ENCODE results near the gene DMAC2L.
"Not testable (repeated sequence)": the region's sequence is repeated elsewhere in the genome, so short reads cannot be mapped to it uniquely, and the experiment has no call there.

The DMAC2L gene

GRCh38 chr14:50308363-50308915 is 3.7 kb upstream of the DMAC2L start:
- peaks cover 6% of the 10 kb centered on the region for H3K36me3 Mint-ChIP-seq (ENCODE audit: low read depth)
- TF ChIP-seq CTCF (IDR thresholded peaks at IDR 0.05; ENCODE audit: unreplicated experiment in 3 of 3) = no peak
- H3K27ac Mint-ChIP-seq = no peak overlapping the region
- H3K4me1 Mint-ChIP-seq = peaks cover 21% of the 10 kb centered on the region
- no peaks in the 10 kb centered on the region for H3K9me3 Mint-ChIP-seq
- no peak overlapping the region for H3K4me3 Mint-ChIP-seq
- H3K27me3 Mint-ChIP-seq (ENCODE audit: low read depth) = no peaks in the 10 kb centered on the region

DNA sequence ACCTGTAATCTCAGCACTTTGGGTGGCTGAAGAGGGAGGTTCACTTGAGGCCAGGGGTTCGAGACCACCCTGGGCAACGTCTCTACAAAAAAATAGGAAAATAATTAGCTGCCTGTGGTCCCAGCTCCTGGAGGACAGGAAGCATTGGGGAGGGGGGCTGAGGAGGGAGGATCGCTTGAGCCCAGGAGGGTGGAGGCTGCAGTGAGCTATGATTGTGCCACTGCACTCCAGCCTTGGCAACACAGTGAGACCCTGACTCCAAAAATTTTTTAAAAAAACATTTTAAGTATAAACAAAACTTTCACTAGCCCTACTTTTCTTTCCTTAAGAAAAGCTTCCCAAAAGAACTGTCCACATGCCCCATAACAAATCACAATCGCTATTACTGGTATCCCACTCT is 1.7 kb upstream of the DMAC2L start:
- Mint-ChIP-seq H3K9me3 (peaks cover 5% of the 10 kb centered on the region), H3K36me3 (ENCODE audit: low read depth) (peaks cover 18% of the 10 kb centered on the region), H3K4me3 (peak overlapping the region; percentile 94 to 98 (median 97)), H3K27ac (peak overlapping the region in 2 of 3 experiments; percentile 10 to 37), H3K4me1 (peaks cover 23% of the 10 kb centered on the region), H3K27me3 (ENCODE audit: low read depth) (no peaks in the 10 kb centered on the region)
- TF ChIP-seq CTCF (IDR thresholded peaks at IDR 0.05; ENCODE audit: unreplicated experiment in 3 of 3) = no peak

- peaks cover 23% of the 10 kb centered on the region for H3K4me1 Mint-ChIP-seq
- H3K4me3 Mint-ChIP-seq = peak overlapping the region; percentile 94 to 98 (median 97)
- peak; percentile 46 to 55 (median 55) for TF ChIP-seq CTCF (IDR thresholded peaks at IDR 0.05; ENCODE audit: unreplicated experiment in 3 of 3)
- peaks cover 13% of the 10 kb centered on the region for H3K9me3 Mint-ChIP-seq
- peak overlapping the region; percentile 96 to 99 (median 97) for H3K27ac Mint-ChIP-seq
- no peaks in the 10 kb centered on the region for H3K27me3 Mint-ChIP-seq (ENCODE audit: low read depth)
- H3K36me3 Mint-ChIP-seq (ENCODE audit: low read depth) = peaks cover 24% of the 10 kb centered on the region
Observed at GRCh38 chr14:50311337-50311971, 670 bp upstream of the DMAC2L start.

GRCh38 chr14:50312734-50313054 is 570 bp downstream of the DMAC2L start:
- no peaks in the 10 kb centered on the region for H3K27me3 Mint-ChIP-seq (ENCODE audit: low read depth)
- peak overlapping the region; percentile 94 to 98 (median 97) for H3K4me3 Mint-ChIP-seq
- no peak for TF ChIP-seq CTCF (IDR thresholded peaks at IDR 0.05; ENCODE audit: unreplicated experiment in 3 of 3)
- peaks cover 23% of the 10 kb centered on the region for H3K4me1 Mint-ChIP-seq
- H3K9me3 Mint-ChIP-seq = peaks cover 20% of the 10 kb centered on the region
- peaks cover 32% of the 10 kb centered on the region for H3K36me3 Mint-ChIP-seq (ENCODE audit: low read depth)
- H3K27ac Mint-ChIP-seq = peak overlapping the region; percentile 96 to 99 (median 97)

DNA sequence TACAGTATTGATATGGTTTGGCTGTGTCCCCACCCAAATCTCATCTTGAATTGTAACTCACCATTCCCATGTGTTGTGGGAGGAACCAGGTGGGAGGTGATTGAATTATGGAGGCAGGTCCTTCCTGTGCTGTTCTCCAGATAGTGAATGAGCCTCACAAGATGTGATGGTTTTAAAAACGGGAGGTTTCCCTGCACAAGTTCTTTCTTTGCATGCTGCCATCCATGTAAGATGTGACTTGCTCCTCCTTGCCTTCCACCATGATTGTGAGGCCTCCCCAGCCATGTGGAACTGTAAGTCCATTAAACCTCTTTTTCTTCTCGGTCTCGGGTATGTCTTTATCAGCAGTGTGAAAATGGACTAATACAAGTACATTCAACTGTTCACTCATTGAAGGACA is 2.0 kb downstream of the DMAC2L start:
- Mint-ChIP-seq H3K36me3 (ENCODE audit: low read depth) (peaks cover 36% of the 10 kb centered on the region), H3K4me1 (peaks cover 23% of the 10 kb centered on the region), H3K9me3 (peaks cover 20% of the 10 kb centered on the region), H3K4me3 (peak overlapping the region; percentile 66 to 98 (median 97))
- not testable (repeated sequence) for H3K27ac Mint-ChIP-seq; H3K27me3 Mint-ChIP-seq (ENCODE audit: low read depth)

GRCh38 chr14:50318031-50318626 is 6.0 kb downstream of the DMAC2L start:
- H3K9me3 Mint-ChIP-seq = peaks cover 20% of the 10 kb centered on the region
- H3K36me3 Mint-ChIP-seq (ENCODE audit: low read depth) = peaks cover 36% of the 10 kb centered on the region
- H3K27me3 Mint-ChIP-seq (ENCODE audit: low read depth) = no peaks in the 10 kb centered on the region
- peak; percentile 59 to 64 (median 64) for TF ChIP-seq CTCF (IDR thresholded peaks at IDR 0.05; ENCODE audit: unreplicated experiment in 3 of 3)
- H3K4me1 Mint-ChIP-seq = peaks cover 9% of the 10 kb centered on the region
- peak overlapping the region in 1 of 3 experiments; percentile 17 for H3K27ac Mint-ChIP-seq
- H3K4me3 Mint-ChIP-seq = peak overlapping the region in 1 of 3 experiments; percentile 6

Measured in nephron (organoid).